ENCODE data around the gene METTL13.

Gene METTL13

DNA sequence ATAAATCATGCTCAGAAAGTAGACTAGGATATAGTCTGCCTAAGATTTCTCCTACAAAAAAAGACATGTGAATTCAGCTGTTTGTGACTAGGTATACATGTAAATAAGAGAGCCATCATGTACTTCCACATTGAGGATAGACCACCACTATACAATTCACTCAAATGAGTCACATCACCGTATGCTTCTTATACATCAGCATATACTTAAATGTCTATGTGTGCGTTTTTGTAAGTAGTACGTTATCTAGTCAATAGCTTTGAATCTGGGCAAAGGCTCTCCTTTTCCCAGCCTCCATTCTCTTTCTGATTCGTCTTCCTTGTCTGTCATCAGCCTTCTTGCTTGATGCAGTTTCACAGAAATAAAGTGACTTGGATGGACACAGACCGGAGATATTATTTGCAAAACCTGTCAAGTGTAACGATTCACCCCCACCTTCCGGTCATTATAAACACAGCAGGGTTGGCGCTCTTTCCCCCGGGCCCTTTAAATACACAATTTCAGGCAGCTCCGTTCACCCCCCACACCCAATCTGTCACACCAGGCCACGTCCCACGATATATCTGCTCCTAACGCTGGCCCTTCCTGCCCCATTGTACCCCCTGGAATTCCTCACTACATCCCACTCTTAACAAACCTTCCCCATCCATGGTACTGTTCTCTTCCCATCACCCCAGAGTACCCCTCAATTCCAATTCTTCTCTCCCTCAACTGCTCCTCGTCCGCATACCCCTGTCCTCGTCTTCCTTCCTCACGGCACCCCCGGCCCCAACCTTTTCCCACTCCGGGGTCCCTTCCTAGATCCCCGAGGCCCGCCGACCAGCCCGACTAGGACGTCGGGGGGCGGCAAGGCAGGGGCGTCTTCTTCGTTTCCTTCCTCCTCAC is 40.2 kb upstream of the METTL13 start (continued):
- TF ChIP-seq, protein P1, sequence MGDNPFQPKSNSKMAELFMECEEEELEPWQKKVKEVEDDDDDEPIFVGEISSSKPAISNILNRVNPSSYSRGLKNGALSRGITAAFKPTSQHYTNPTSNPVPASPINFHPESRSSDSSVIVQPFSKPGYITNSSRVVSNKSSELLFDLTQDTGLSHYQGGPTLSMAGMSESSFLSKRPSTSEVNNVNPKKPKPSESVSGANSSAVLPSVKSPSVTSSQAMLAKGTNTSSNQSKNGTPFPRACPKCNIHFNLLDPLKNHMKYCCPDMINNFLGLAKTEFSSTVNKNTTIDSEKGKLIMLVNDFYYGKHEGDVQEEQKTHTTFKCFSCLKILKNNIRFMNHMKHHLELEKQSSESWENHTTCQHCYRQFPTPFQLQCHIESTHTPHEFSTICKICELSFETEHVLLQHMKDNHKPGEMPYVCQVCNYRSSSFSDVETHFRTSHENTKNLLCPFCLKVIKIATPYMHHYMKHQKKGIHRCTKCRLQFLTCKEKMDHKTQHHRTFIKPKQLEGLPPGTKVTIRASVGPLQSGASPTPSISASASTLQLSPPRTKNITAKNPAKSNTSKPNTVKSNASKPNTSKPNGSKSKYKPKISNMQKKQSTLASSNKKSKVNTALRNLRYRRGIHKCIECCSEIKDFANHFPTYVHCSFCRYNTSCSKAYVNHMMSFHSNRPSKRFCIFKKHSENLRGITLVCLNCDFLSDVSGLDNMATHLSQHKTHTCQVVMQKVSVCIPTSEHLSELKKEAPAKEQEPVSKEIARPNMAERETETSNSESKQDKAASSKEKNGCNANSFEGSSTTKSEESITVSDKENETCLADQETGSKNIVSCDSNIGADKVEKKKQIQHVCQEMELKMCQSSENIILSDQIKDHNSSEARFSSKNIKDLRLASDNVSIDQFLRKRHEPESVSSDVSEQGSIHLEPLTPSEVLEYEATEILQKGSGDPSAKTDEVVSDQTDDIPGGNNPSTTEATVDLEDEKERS (tag by site-specific recombination; IDR thresholded peaks at IDR 0.05), result no peak
- no peak for TF ChIP-seq ZNF433 (tag by site-specific recombination; IDR thresholded peaks at IDR 0.05; ENCODE audit: low read depth)
- peak; percentile 35; the same call in 1 of the 2 replicates for TF ChIP-seq ZNF394 (tag by site-specific recombination; IDR thresholded peaks at IDR 0.05; ENCODE audit: borderline replicate concordance)
- TF ChIP-seq, protein P2, sequence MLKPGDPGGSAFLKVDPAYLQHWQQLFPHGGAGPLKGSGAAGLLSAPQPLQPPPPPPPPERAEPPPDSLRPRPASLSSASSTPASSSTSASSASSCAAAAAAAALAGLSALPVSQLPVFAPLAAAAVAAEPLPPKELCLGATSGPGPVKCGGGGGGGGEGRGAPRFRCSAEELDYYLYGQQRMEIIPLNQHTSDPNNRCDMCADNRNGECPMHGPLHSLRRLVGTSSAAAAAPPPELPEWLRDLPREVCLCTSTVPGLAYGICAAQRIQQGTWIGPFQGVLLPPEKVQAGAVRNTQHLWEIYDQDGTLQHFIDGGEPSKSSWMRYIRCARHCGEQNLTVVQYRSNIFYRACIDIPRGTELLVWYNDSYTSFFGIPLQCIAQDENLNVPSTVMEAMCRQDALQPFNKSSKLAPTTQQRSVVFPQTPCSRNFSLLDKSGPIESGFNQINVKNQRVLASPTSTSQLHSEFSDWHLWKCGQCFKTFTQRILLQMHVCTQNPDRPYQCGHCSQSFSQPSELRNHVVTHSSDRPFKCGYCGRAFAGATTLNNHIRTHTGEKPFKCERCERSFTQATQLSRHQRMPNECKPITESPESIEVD (tag by site-specific recombination; IDR thresholded peaks at IDR 0.05), result peak; percentile 22; the same call in 1 of the 2 replicates
- TF ChIP-seq, protein P3, sequence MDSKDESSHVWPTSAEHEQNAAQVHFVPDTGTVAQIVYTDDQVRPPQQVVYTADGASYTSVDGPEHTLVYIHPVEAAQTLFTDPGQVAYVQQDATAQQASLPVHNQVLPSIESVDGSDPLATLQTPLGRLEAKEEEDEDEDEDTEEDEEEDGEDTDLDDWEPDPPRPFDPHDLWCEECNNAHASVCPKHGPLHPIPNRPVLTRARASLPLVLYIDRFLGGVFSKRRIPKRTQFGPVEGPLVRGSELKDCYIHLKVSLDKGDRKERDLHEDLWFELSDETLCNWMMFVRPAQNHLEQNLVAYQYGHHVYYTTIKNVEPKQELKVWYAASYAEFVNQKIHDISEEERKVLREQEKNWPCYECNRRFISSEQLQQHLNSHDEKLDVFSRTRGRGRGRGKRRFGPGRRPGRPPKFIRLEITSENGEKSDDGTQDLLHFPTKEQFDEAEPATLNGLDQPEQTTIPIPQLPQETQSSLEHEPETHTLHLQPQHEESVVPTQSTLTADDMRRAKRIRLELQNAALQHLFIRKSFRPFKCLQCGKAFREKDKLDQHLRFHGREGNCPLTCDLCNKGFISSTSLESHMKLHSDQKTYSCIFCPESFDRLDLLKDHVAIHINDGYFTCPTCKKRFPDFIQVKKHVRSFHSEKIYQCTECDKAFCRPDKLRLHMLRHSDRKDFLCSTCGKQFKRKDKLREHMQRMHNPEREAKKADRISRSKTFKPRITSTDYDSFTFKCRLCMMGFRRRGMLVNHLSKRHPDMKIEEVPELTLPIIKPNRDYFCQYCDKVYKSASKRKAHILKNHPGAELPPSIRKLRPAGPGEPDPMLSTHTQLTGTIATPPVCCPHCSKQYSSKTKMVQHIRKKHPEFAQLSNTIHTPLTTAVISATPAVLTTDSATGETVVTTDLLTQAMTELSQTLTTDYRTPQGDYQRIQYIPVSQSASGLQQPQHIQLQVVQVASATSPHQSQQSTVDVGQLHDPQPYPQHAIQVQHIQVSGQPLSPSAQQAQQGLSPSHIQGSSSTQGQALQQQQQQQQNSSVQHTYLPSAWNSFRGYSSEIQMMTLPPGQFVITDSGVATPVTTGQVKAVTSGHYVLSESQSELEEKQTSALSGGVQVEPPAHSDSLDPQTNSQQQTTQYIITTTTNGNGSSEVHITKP (tag by site-specific recombination; IDR thresholded peaks at IDR 0.05), result peak; percentile 78
- no peak for TF ChIP-seq ZNF133 (tag by site-specific recombination; IDR thresholded peaks at IDR 0.05)
- peak; percentile 96 for TF ChIP-seq ZNF777 (tag by site-specific recombination; IDR thresholded peaks at IDR 0.05; ENCODE audit: borderline replicate concordance)
- 0 out of 2 replicates have a peak, but pooled peaks have one; percentile 19 for TF ChIP-seq ZFP69B (tag by site-specific recombination; IDR thresholded peaks at IDR 0.05)
- TF ChIP-seq SETDB1 (IDR thresholded peaks at IDR 0.05; ENCODE audit: insufficient read length, low read length), result no peak
- peak; percentile 7; the same call in 1 of the 2 replicates for TF ChIP-seq ZBTB48 (tag by site-specific recombination; IDR thresholded peaks at IDR 0.05)
- TF ChIP-seq YY2 (tag by site-specific recombination; IDR thresholded peaks at IDR 0.05), result no peak
- 0 out of 2 replicates have a peak, but pooled peaks have one; percentile 22 for TF ChIP-seq ZSCAN30 (tag by site-specific recombination; IDR thresholded peaks at IDR 0.05)
- TF ChIP-seq ZNF664 (tag by site-specific recombination; IDR thresholded peaks at IDR 0.05), result peak; percentile 55; the same call in 1 of the 2 replicates
- TF ChIP-seq ZNF629 (tag by site-specific recombination; IDR thresholded peaks at IDR 0.05), result peak; percentile 8; the same call in 1 of the 2 replicates
- no peak for TF ChIP-seq ZNF830 (tag by site-specific recombination; IDR thresholded peaks at IDR 0.05; ENCODE audit: low read depth)
- TF ChIP-seq ZNF335 (tag by site-specific recombination; conservative IDR thresholded peaks at IDR 0.05), result peak; percentile 91
- no peak for TF ChIP-seq ZNF707 (tag by site-specific recombination; IDR thresholded peaks at IDR 0.05)
- peak; percentile 91 for TF ChIP-seq ZBTB20 (tag by site-specific recombination; IDR thresholded peaks at IDR 0.05)
- TF ChIP-seq ZNF155 (tag by site-specific recombination; IDR thresholded peaks at IDR 0.05), result no peak
- TF ChIP-seq, protein P4, sequence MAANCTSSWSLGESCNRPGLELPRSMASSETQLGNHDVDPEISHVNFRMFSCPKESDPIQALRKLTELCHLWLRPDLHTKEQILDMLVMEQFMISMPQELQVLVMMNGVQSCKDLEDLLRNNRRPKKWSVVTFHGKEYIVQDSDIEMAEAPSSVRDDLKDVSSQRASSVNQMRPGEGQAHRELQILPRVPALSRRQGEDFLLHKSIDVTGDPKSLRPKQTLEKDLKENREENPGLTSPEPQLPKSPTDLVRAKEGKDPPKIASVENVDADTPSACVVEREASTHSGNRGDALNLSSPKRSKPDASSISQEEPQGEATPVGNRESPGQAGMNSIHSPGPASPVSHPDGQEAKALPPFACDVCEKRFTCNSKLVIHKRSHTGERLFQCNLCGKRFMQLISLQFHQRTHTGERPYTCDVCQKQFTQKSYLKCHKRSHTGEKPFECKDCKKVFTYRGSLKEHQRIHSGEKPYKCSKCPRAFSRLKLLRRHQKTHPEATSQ (tag by site-specific recombination; IDR thresholded peaks at IDR 0.05), result no peak
- TF ChIP-seq ZNF341 (tag by site-specific recombination; IDR thresholded peaks at IDR 0.05; ENCODE audit: low read depth), result peak; percentile 88
- peak; percentile 26; the same call in 1 of the 2 replicates for TF ChIP-seq ZNF366 (tag by site-specific recombination; conservative IDR thresholded peaks at IDR 0.05)
- TF ChIP-seq ZNF610 (tag by site-specific recombination; IDR thresholded peaks at IDR 0.05; ENCODE audit: borderline replicate concordance), result 0 out of 2 replicates have a peak, but pooled peaks have one; percentile 37
- TF ChIP-seq, protein P5, sequence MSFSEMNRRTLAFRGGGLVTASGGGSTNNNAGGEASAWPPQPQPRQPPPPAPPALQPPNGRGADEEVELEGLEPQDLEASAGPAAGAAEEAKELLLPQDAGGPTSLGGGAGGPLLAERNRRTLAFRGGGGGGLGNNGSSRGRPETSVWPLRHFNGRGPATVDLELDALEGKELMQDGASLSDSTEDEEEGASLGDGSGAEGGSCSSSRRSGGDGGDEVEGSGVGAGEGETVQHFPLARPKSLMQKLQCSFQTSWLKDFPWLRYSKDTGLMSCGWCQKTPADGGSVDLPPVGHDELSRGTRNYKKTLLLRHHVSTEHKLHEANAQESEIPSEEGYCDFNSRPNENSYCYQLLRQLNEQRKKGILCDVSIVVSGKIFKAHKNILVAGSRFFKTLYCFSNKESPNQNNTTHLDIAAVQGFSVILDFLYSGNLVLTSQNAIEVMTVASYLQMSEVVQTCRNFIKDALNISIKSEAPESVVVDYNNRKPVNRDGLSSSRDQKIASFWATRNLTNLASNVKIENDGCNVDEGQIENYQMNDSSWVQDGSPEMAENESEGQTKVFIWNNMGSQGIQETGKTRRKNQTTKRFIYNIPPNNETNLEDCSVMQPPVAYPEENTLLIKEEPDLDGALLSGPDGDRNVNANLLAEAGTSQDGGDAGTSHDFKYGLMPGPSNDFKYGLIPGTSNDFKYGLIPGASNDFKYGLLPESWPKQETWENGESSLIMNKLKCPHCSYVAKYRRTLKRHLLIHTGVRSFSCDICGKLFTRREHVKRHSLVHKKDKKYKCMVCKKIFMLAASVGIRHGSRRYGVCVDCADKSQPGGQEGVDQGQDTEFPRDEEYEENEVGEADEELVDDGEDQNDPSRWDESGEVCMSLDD (tag by site-specific recombination; IDR thresholded peaks at IDR 0.05), result peak; percentile 83
- no peak for TF ChIP-seq TRIM28 (IDR thresholded peaks at IDR 0.05; ENCODE audit: borderline replicate concordance, low read length)

Data from HEK293 (cell line).